OCI-LY7 (cell line): ENCODE measurements around the gene DDX21. TPM values are rescaled to one million over a fixed set of nuclear protein-coding genes. Genes with fewer than 3 reads are reported as not detected.

Experiments
- Bru-seq: library from RNA; stranded (reverse); fragments of 400-500 nt; gene quantifications from one replicate; lab custom pipeline; 2021; lab: Mats Ljungman, UMichigan
- BruChase-seq, 2 experiments: library from RNA; stranded (reverse); fragments of 400-500 nt; gene quantifications; one replicate each; lab custom pipeline; 2021; lab: Mats Ljungman, UMichigan
- BruUV-seq: library from RNA; stranded (reverse); fragments of 400-500 nt; replicated peaks from 2 replicates; lab custom pipeline; 2021; lab: Mats Ljungman, UMichigan
- CTCF ChIA-PET: fragments of 300-600 bp; sonication (Branson Sonifier 250); formaldehyde crosslinking; loops from one replicate; lab custom pipeline; 2022; ENCODE audit warnings: antibody characterized with exemption; ENCODE audit not compliant: unreplicated experiment; lab: Charles Lee
- POLR2A ChIA-PET: fragments of 300-600 bp; sonication (Branson Sonifier 250); formaldehyde crosslinking; loops from one replicate; lab custom pipeline; 2022; ENCODE audit warnings: antibody characterized with exemption; lab: Charles Lee
- DNase-seq: peaks from one replicate; pipeline ENCODE4 v3.0.0-alpha.2; 2015; ENCODE audit warnings: low spot score
- H2AFZ ChIP-seq: fragments of 200-600 bp; sonication (generic), shearing (Covaris generic); 2 replicates; pipeline ENCODE4 v1.6.1; 2014; ENCODE audit warnings: mild to moderate bottlenecking, antibody characterized with exemption, low read length, moderate library complexity
- H3K27ac ChIP-seq: fragments of 200-600 bp; sonication (generic); 2 replicates; pipeline ENCODE4 v1.5.1; 2014; ENCODE audit warnings: mixed run types, low read depth, mild to moderate bottlenecking, moderate library complexity, low read length, inconsistent platforms; ENCODE audit not compliant: poor library complexity, severe bottlenecking
- H3K36me3 ChIP-seq: fragments of 200-600 bp; sonication (generic); 2 replicates; pipeline ENCODE4 v1.6.1; 2014; ENCODE audit warnings: mild to moderate bottlenecking, antibody characterized with exemption, low read length, moderate library complexity, mixed read lengths; ENCODE audit not compliant: insufficient read depth
- H3K4me1 ChIP-seq: fragments of 200-600 bp; sonication (generic); 2 replicates; pipeline ENCODE4 v1.5.1; 2014; ENCODE audit warnings: mild to moderate bottlenecking, low read length; ENCODE audit not compliant: insufficient read depth, poor library complexity, severe bottlenecking
- H3K4me2 ChIP-seq: fragments of 200-600 bp; sonication (generic); 2 replicates; pipeline ENCODE4 v1.6.1; 2014; ENCODE audit warnings: mild to moderate bottlenecking, low read length
- H3K4me3 ChIP-seq: fragments of 200-600 bp; sonication (generic); 2 replicates; pipeline ENCODE4 v1.5.1; 2014; ENCODE audit warnings: mild to moderate bottlenecking, low read depth, low read length; ENCODE audit not compliant: poor library complexity, severe bottlenecking
- H3K79me2 ChIP-seq: fragments of 200-600 bp; sonication (generic); 2 replicates; pipeline ENCODE4 v1.6.1; 2016; ENCODE audit warnings: low read depth, mild to moderate bottlenecking, low read length, moderate library complexity, mixed read lengths; ENCODE audit not compliant: insufficient read depth
- H3K9me2 ChIP-seq: fragments of 200-600 bp; sonication (generic); 2 replicates; pipeline ENCODE4 v1.6.1; 2016; ENCODE audit warnings: mild to moderate bottlenecking, low read length, mixed read lengths; ENCODE audit not compliant: insufficient read depth
- H3K9me3 ChIP-seq: fragments of 200-600 bp; sonication (generic); 2 replicates; pipeline ENCODE4 v1.6.1; 2014; ENCODE audit warnings: mild to moderate bottlenecking, mixed run types, low read length, mixed read lengths
- H4K20me1 ChIP-seq: fragments of 200-600 bp; sonication (generic); 2 replicates; pipeline ENCODE4 v1.6.1; 2014; ENCODE audit warnings: mild to moderate bottlenecking, antibody characterized with exemption, low read length, moderate library complexity, mixed read lengths; ENCODE audit not compliant: insufficient read depth
- CTCF ChIP-seq: fragments of 200-600 bp; sonication (generic); conservative IDR thresholded peaks from 2 replicates; pipeline ENCODE4 v1.5.1; 2014; ENCODE audit warnings: mild to moderate bottlenecking, antibody characterized with exemption, low read length, moderate library complexity, mixed read lengths
- EZH2phosphoT487 ChIP-seq: fragments of 200-600 bp; sonication (generic); IDR thresholded peaks from 2 replicates; pipeline ENCODE4 v1.6.1; 2018; ENCODE audit warnings: low read depth, borderline replicate concordance, mild to moderate bottlenecking, mixed run types, antibody characterized with exemption, low read length, moderate library complexity, mixed read lengths
- intact Hi-C: fragments of 100-400 bp; cut with micrococcal nuclease; formaldehyde crosslinking; loops from one replicate; pipeline ENCODE4 v1.10.0; 2022; ENCODE audit not compliant: unreplicated experiment
- long read RNA-seq: library from polyadenylated mRNA; stranded (forward); transcript quantifications from one replicate; pipeline ENCODE4 v2.0.0, GENCODE V29; 2022
- total RNA-seq, 2 experiments: library from RNA; depleted of rRNA in 1 of 2; stranded (reverse); fragments of >200 nt in 1 of 2; shearing (Covaris generic) in 1 of 2; gene quantifications; 2 replicates each; pipeline ENCODE4 v1.2.3, GENCODE V29; 2014 to 2022

The DDX21 gene
- total RNA-seq (2014; rRNA removed; shearing (Covaris generic)) (107 and 133 TPM in 2 replicates), total RNA-seq (2022) (135 and 159 TPM in 2 replicates), Bru-seq, nascent RNA (percentile 98 among the genes with signal in this experiment), BruChase-seq, experiment 1, labeled RNA remaining after a 6-hour chase (percentile 98 among the genes with signal in this experiment), BruChase-seq, experiment 2, labeled RNA remaining after a 2-hour chase (percentile 99 among the genes with signal in this experiment)
- long read RNA-seq, full-length matches to known transcripts: 140 of 173 reads
- long read RNA-seq, partial matches to known transcripts: 14 of 173 reads
- long read RNA-seq, other reads (novel, unspliced or antisense): 19 of 173 reads

- peak within 1 kb of the TSS; percentile 89 for H3K4me3 ChIP-seq
- H3K4me1 ChIP-seq: peaks cover 36% of the 10 kb centered on the region
- intact Hi-C loops: no loop called here
- H3K4me2 ChIP-seq: peak within 1 kb of the TSS; percentile 85
- BruUV-seq: no TSS peak
- CTCF ChIA-PET: no interaction called here
- POLR2A ChIA-PET: interaction anchor here (0.5 to 1.8 kb wide), 12 partner anchors 9 to 567 kb away, joined by 3 to 6 read pairs (median 4); partner anchors contain the start of gene CCAR1
- H3K27ac ChIP-seq: peak within 1 kb of the TSS; percentile 86
- no peaks in the 10 kb centered on the region for H3K9me3 ChIP-seq
- TF ChIP-seq CTCF (peak; percentile 89), EZH2phosphoT487 (no peak)
- peak; percentile 94 for DNase-seq
- peaks cover 27% of the 10 kb centered on the region for H4K20me1 ChIP-seq
- H3K9me2 ChIP-seq: no peaks in the 10 kb centered on the region
- peaks cover 64% of the 10 kb centered on the region for H3K36me3 ChIP-seq
- H2AFZ ChIP-seq: peak within 1 kb of the TSS; percentile 62
- peaks cover 61% of the 10 kb centered on the region for H3K79me2 ChIP-seq
Measured at GRCh38 chr10:68955832-68956532, at the start of gene DDX21. Gene DDX21 (plus strand): TSS chr10:68956170. CDS start chr10:68956226, 56 bp downstream.

- POLR2A ChIA-PET: interaction anchor here (0.6 to 0.8 kb wide), 5 partner anchors 18 to 791 kb away, joined by 3 to 4 read pairs (median 3); no protein-coding TSS in a partner anchor
- H3K4me1 ChIP-seq: no peaks in the 10 kb centered on the region
- peaks cover 84% of the 10 kb centered on the region for H3K36me3 ChIP-seq
- no peak overlapping the region for H3K4me2 ChIP-seq
- H2AFZ ChIP-seq: no peak overlapping the region
- H3K27ac ChIP-seq: no peak overlapping the region
- no TSS peak for BruUV-seq
- DNase-seq: no peak
- no peaks in the 10 kb centered on the region for H3K9me3 ChIP-seq
- intact Hi-C loops: no loop called here
- no peak for TF ChIP-seq CTCF
- TF ChIP-seq EZH2phosphoT487: no peak
- H3K9me2 ChIP-seq: no peaks in the 10 kb centered on the region
- CTCF ChIA-PET: no interaction called here
- H4K20me1 ChIP-seq: no peaks in the 10 kb centered on the region
- H3K79me2 ChIP-seq: 0 out of 2 replicates have a peak, but pooled peaks cover 9% of the 10 kb centered on the region
- H3K4me3 ChIP-seq: no peak overlapping the region
Measured at GRCh38 chr10:68924593-68924992, 31.4 kb upstream of the DDX21 start.
